HT-29 (cell line): Measurements from ENCODE around the gene ALOX5. TPM values are rescaled to one million over a fixed set of nuclear protein-coding genes. Genes with fewer than 3 reads are reported as not detected.
"Not testable (repeated sequence)": the region's sequence is repeated elsewhere in the genome, so short reads cannot be mapped to it uniquely, and the experiment has no call there.

Source experiments
- DNase-seq: peaks from one replicate; pipeline ENCODE4 v3.0.0-alpha.2; 2015; ENCODE audit warnings: low spot score
- total RNA-seq: library from RNA; depleted of rRNA; stranded (reverse); fragments of >200 nt; shearing (Covaris generic); gene quantifications from 2 replicates; pipeline ENCODE4 v1.2.3, GENCODE V29; 2014

The ALOX5 gene
- total RNA-seq, 1 experiment from 2014 or later: 43.4 TPM

DNA sequence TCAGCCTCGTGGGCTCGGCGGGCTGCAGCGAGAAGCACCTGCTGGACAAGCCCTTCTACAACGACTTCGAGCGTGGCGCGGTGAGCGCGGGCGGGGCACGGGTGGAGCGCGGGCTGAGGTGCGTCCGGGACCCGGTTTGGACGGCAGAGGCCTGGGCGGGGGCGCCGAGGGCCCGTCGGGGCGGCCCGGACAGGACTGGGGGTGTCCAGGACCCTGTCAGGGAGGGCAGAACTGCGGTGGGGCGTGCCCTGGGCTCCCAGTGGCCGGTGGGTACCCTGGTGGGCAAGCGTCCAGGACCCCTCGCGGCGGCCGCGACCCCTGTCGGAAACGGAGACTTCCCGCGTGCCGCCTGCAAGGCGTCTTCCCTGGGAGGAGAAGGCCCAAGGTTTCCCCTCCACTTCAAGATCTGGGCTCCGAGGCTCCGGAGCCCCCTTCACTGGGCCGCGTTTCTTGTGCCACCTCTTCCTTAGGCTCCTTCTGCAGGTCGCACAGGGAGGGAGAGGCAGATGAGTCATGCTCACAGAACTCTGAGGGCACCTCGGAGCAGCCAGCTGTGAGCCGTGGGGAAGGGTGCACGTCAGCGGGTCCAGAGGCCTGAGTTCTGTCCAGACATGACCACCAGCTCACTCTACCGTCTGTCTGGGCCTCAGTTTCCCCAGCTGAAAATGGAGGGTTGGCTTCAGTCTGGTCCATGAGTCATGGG, 485 bp downstream of the ALOX5 start:
- DNase-seq: peak; percentile 73

DNA sequence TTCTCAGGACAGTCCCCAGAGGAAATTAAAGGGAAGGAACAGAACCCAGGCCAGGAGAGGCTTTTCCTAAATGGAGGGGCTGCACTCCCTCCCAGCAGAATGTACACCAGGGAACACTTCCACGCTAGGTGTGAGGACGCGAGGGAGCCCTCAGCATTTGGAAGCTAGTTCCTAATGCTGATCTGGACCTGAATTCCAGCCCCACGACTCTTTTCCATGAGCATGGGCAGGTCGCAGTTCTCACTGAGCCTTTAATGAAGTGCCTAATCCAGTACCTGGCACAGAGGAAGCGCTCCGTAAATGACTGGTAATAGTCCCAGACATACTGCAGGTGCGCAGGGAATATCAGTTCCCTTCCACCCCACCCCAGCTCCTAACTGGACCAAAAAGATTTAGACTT, 1.1 kb downstream of the ALOX5 start:
- DNase-seq: peak; percentile 30

DNA sequence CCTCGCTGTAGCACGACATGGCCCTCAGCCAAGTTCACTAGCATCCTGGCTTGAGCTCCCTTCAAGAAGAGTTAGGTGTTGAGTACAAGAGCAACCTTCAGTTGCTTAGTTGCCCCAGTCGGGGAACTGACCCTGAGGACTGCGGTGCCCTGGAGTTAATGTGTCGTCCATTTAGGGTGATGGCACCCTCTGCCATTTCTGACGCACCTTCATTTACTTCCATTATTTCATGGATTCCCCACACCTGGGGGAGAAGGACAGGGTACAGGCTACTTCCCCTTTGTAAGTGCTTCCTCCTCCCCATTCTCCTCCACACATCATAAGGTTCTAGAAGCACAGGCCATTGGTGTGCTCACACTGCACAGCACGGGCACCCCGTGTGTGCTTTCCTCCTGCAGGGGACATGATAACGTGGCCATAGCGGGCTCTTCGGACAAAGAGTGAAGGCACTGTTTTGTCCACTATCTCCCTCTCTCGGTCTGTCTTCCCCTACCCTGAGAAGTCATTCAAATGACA, 1.8 kb downstream of the ALOX5 start:
- peak; percentile 28 for DNase-seq

DNA sequence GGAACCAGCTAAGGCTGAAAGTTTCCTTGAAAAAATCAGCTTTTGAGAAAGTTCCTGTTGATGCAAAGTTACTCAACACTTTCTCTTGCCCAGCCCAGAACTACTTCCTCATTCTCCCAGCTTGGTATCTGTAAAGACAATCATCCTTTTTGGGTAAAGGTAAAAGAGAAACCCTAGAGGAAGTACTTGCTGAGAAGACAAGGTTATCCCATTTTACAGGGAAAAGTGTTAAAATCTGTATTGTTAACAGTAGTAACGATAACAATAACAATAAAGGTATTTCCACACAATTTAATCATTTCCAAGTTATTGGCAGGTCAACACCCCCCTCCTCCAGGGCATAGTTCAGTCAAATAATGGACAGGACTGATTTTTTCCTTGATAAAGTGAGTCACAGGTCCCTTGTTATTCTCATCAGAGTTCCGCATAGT, 2.4 kb downstream of the ALOX5 start:
- peak; percentile 81 for DNase-seq

DNA sequence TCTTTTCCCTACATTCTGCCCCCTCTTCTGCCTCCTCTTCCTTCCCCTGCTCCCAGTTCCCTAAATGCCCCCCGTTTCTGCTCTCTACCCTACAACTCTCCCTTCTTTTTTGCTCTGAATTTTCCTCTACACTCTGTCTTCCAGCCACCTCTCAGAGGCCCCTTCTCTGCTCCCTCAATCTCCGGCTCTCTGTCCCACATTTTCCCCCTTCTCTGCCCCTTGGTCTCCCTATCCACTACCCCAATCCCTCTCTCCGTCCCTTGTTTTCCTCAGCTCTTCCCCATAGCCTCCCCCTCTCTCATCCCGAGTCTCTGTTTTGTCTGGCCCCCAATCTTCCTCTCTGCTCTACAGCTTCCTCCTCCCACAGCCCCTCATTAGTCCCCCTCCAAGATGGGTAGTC, 3.3 kb downstream of the ALOX5 start:
- DNase-seq: no peak

DNA sequence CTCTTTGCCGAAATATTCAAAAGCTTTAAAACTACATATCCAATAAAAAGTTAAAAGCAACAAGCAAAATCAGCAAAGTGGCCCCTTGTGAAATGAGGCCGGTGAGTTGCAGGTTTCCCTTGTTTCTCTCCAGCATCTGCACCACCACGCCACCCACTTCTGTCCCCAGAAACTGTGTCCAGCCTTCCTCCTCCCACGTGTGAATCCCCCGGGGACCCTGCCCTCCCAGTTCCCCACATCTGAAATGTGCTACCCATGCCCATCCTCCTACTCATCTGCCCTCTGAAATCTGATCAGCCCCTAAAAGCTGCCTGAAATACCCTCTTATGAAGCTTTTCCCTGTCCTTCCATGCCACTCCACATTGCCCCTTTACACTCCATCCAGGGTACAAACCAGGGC, 3.8 kb downstream of the ALOX5 start:
- DNase-seq: no peak

DNA sequence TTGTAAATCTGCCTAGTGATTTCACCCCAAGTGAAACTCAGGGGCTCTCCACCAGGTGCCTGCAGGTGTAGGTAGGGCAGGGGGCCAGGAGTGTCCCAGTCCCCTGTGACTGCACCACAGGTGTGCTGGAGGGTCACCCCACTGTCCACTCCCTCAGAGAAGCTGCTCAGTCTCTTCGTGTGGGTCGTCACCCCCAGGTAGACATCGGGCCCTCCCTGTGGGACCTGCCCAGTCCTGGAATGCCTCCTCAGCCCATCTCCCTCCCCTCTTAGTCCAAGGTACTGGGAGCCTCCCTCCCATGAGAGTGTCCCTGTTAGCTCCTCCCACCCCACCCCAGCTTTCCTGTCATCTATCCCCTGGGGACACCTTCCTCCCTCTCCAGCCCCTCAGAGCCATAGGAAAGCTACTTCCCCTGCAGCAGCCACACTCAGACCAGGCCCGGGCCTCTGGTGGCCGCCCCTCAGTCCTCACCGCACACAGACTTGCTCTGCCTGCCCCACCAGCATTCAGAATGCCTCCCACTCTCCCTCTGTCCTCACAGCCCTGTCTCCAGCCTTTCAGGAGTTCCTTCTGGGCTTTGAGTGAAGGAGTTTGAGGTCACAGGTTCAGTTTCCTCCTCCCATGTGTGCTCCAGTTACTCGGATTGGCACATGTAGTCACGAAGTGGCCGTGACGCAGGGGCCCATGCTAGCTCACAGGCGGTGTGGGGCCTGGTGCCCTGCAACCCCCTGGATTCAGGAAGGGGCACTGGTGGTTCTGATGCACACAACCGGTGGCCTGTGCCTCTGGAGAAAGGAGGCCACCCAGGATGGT, 5.1 kb downstream of the ALOX5 start:
- DNase-seq: peak; percentile 29

DNA sequence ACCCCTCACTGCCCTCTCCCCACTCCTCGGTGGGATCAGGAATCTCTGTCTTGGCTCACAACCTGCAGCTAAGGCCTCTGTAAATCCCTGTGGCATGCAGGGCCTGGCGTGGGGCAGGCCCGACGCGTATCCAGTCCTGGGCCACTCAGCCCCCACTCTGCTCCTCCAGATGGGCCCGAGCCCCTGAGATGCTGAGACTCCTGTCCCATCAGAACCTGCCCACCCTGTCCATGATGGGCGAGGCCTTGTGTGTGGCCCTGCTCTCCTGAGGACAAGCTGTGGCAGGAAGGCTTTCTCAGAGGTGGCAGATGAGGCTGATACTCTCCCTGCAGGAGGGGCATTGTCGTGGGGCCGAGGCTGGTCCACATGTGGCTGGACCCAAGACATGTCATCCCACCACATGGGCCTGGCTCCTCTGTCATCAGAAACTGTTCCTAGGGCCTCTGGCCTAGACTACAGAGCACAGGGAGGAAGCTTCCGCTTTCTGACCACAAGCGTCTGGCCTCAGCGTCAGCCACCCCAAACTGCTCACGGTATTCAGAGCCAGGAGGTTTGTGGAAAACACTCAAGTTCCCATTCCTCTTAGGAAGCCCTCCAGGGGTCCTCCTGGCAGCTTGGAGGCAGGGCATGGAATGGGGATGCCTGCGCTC, 6.0 kb downstream of the ALOX5 start:
- DNase-seq: no peak

DNA sequence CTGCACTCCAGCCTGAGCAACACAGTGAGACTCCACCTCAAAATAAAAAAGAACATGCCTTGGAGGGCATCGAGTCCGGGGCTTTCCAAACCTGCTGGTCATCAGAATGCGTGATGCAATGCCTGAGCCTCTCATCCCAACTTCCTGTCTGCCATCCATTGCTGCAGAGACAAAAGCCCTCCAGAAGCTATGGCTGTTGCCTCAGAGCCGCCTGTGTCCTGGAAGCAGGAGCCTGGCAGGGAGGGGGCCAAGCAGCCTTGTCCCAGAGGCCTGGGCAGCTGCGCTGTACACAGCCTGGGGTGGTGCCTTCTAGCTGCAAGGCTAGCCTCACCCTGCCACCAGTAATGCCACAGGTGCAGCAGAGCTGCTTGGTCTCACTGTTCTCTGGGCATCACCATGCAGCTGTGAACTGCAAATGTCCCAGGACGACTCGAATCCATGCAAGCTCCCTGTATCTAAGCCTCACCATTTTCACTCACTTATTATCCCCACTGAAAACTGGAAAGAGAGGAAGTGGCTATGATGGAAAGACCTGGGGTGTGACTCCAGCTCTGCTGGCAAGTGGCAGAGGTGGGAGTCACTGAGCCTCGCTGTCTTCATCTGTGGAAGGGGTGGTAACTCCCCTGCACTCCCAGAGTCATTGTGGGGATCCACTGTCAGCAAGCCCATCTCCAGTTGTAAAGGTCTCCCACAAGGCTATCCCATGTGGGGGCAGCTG, 7.0 kb downstream of the ALOX5 start:
- DNase-seq: no peak

DNA sequence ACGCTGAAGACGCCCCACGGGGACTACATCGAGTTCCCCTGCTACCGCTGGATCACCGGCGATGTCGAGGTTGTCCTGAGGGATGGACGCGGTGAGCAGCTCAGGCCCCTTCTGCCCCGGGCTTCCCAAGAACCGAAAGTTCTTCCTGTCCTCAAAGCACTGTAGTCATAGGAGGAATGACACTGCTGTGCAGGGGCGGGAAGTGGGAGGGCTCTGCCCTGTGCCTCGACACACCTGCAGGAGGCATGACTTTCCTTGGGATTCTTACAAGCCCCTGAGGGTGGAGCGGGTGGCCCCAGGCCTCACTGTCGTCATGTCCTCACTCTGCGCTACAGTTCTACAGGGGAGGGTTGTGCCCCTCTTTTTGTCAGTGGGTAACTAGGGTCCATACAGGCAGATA, 8.6 kb downstream of the ALOX5 start:
- no peak for DNase-seq

DNA sequence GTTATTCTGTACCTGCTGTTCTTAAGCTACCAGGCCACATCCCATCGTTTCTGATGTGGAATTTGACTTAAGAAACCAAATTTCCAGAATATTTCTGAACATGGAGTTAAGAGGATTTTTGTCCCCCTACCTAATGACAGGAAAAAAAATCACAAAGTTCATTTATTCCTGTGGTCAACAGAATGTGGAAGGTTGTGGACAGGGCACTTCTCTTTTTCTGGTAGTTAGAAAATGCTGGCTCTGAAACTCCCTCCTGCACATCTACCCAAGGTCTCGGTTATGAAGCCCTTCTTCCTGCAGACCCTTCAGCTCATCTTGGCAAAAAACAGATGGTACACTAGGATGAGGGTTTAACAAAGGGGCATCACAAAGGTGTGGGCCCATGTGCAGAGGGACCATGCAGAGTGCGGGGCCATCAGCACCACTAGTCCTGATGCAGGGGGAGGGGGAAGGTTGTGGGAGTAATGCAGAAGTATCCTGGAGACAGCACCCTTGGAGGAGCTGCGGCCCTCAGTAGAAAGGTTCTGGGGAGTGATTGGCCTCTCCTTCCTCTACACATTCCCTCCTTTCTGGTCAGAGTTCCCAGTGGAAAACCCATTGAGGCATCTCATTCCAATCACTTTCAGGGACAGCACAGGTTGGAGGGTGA, 9.8 kb downstream of the ALOX5 start:
- no peak for DNase-seq

DNA sequence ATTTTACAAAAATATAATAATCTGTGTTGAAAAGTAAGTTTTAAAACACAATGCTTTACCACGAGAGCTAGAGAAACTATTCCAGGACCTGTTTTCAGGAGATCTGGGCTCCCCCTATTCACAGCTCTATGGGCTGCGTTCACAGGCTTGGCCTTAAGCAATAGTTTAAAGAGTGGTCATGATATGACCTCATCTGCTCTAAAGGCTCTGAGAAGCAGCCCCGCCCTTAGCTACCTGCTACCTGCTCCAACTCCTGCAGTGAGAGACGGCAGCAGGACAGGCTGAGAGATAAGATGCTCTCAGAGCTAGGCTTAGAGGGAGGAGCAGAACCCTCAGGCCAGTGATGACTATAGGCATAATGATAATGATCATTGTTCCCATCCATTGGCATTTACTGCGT, 12.6 kb downstream of the ALOX5 start:
- DNase-seq: no peak

DNA sequence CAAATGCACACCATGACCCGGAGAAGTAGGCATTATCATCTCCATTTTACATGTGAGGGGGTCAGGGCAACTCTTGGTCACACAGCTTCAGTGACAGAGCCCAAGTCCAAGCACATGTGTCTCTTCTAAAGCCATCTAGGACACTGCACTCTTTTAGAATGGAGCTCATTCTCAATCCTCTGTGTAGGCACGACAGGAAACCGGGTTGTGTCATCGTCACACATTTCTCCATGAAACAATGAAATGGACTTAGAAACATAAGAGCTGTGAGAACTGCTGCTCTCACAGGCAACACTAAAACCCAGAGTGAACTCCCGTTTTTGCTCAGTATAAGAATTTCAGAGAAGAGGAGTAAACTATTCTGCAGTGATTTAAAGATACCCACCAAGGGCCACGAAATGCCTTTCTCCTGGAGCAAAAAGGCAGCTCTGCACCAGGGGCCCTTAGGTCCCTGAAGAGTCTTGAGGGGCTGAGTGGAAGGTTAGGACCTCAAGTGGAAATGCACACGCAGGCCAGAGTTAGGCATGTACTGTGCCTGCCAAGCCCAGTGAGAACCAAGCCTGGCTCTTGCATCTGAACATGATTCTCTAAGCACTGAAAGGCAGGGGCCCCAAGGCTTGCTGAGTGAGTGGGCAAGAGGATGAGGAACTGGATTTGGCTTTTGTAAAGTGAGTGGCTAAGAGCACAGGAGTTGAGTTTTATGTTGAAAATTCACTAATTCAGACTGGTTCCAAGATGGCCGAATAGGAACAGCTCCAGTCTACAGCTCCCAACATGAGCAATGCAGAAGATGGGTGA, 13.3 kb downstream of the ALOX5 start:
- DNase-seq: no peak

DNA sequence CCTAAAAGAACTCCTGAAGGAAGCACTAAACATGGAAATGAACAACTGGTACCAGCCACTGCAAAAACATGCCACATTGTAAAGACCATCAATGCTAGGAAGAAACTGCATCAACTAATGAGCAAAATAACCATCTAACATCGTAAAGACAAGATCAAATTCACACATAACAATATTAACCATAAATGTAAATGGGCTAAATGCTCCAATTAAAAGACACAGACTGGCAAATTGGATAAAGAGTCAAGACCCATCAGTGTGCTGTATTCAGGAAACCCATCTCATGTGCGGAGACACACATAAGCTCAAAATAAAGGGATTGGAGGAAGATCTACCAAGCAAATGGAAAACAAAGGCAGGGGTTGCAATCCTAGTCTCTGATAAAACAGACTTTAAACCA, 15.7 kb downstream of the ALOX5 start:
- not testable (repeated sequence) for DNase-seq

DNA sequence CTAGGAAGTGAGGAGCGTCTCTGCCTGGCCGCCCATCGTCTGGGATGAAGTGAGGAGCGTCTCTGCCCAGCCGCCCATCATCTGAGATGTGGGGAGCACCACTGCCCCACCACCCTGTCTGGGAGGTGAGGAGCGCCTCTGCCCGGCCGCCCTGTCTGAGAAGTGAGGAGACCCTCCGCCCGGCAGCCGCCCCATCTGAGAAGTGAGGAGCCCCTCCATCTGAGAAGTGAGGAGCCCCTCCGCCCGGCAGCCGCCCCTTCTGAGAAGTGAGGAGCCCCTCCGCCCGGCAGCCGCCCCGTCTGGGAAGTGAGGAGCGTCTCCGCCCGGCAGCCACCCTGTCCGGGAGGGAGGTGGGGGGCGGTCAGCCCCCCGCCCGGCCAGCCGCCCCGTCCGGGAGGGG, 17.6 kb downstream of the ALOX5 start:
- not testable (repeated sequence) for DNase-seq

DNA sequence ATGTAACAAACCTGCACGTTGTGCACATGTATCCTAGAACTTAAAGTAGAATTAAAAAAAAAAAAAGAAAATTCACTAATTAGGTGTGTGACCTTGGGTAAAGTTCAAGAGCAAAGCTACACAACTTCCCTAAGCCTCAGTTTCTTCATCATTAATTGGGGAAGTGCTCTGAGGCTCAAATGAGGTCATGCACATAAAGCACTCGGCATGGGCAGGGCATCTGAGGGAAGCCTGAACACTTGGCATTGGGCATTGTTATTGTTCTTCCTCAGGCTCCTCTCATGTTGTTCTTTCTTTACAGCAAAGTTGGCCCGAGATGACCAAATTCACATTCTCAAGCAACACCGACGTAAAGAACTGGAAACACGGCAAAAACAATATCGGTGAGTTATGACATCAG, 21.5 kb downstream of the ALOX5 start:
- no peak for DNase-seq

DNA sequence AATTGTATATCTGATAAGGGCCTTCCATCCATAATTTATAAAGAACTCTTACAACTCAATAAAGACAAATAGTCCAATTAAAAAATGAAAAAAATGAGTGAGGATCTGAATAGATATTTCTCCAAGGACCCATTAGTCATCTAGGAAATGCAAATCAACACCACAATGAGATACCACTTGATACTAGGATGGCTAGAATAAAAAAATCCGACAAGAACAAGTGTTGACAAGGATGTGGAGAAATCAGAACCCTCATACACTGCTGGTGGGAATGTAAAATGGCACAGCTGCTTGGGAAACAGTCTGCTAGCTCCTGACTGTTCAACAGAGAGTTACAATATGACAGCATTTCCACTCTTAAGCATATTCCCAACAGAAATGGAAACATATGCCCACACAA, 24.6 kb downstream of the ALOX5 start:
- DNase-seq: no peak

DNA sequence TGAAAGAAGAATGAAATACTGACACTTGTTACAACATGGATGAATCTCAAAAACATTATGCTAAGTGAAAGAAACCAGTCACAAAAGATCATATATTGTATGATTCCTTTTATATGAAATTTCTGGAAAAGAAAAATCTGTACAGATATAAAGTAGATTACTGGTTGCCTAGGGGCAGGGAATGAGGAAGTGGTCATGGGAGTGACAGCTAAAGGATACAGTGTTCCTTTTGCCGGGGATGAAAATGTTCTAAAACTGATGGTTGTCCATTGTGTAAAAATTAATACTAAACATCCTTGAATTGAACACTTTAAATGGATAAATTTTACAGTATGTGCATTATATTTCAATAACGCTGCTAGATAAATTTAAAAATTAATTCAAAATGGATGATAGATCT, 25.1 kb downstream of the ALOX5 start:
- no peak for DNase-seq

DNA sequence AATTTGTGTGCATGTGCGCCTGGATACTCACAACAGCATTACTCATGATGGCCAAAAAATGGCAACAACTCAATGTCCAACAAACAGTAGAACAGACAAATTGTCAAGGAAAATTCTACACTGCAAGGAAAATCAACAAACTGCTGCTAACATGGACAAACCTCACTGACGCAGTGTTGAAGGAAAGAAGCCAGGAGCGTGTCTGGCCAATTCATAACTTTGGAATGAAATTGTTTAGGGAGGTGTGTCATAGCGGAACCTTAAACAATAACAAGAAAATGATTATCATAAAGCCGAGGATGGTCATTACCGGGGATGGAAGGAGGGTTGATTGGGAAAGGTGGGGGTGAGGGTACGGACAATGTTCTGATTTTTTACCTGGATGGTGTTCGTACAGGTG, 29.1 kb downstream of the ALOX5 start:
- DNase-seq: no peak

DNA sequence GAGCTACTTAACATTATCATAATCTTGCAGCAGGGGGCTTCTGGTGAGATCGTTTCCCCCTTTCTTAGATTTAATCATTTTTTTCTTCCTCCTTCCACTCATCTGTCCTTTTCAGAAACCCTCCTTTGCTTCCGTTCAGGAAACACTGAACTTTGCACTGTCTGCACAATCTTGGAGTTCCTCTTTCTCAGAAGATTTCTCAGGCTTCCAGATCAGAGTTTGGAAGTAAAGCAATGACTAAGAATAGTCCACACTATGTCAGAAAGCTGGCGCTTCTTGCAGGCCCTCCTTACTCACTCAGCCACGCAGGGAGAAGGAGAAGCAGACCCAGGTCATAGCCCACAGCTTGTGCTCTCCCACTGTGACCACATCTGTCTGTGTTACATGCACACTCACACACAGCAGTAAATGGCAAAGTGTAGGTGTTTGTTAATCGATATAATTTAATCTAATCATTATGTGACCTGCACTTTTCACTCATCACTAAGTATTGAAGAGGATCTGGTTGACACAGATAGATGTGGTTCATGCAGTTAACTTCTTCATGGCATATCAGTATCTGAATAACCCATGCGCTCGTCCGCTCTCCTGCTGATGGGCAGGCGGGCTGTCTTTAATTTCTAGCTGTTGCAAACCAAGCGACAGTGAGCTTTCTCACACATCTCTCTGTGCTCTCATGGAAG, 30.2 kb downstream of the ALOX5 start:
- DNase-seq: no peak
